Astrocyte (in vitro differentiated cells and primary cell): Measurements from ENCODE around the gene SCN1A. TPM values are rescaled to one million over a fixed set of nuclear protein-coding genes. Genes with fewer than 3 reads are reported as not detected.

Experiments
- DNase-seq: peaks from one replicate; pipeline ENCODE4 v3.0.0-alpha.2; 2010; ENCODE audit warnings: low read depth
- FAIRE-seq: peaks from 2 replicates; lab custom pipeline; 2011; peaks lifted over from hg19 to GRCh38; lab: Jason Lieb, UNC
- H2AFZ ChIP-seq: 2 replicates; pipeline ENCODE4 v1.6.0; 2012; ENCODE audit warnings: low read depth, low read length, inconsistent platforms
- H3K27ac ChIP-seq: 2 replicates; pipeline ENCODE4 v1.5.1; 2011; ENCODE audit warnings: low read depth, low read length, inconsistent platforms
- H3K27me3 ChIP-seq: 2 replicates; pipeline ENCODE4 v1.6.0; 2011; ENCODE audit warnings: low read length, inconsistent platforms; ENCODE audit not compliant: insufficient read depth
- H3K36me3 ChIP-seq: 2 replicates; pipeline ENCODE4 v1.5.1; 2011; ENCODE audit warnings: low read length, inconsistent platforms; ENCODE audit not compliant: insufficient read depth
- H3K4me1 ChIP-seq: 2 replicates; pipeline ENCODE4 v1.5.1; 2011; ENCODE audit warnings: low read length, inconsistent platforms; ENCODE audit not compliant: insufficient read depth
- H3K4me2 ChIP-seq: 2 replicates; pipeline ENCODE4 v1.6.0; 2012; ENCODE audit warnings: low read length, inconsistent platforms
- H3K4me3 ChIP-seq: 2 replicates; pipeline ENCODE4 v1.5.1; 2011; ENCODE audit warnings: low read depth, mild to moderate bottlenecking, low read length, inconsistent platforms; ENCODE audit not compliant: insufficient read depth
- H3K79me2 ChIP-seq: 2 replicates; pipeline ENCODE4 v1.6.0; 2012; ENCODE audit warnings: mild to moderate bottlenecking, low read length, inconsistent platforms; ENCODE audit not compliant: insufficient read depth
- H3K9ac ChIP-seq: 2 replicates; pipeline ENCODE4 v1.6.0; 2012; ENCODE audit warnings: mild to moderate bottlenecking, low read length, inconsistent platforms
- H3K9me3 ChIP-seq: 2 replicates; pipeline ENCODE4 v1.5.1; 2012; ENCODE audit warnings: low read depth, mild to moderate bottlenecking, low read length, inconsistent platforms; ENCODE audit not compliant: insufficient read depth
- H4K20me1 ChIP-seq: 2 replicates; pipeline ENCODE4 v1.6.0; 2012; ENCODE audit warnings: low read length, inconsistent platforms; ENCODE audit not compliant: insufficient read depth
- H3K27ac Mint-ChIP-seq: one replicate; pipeline ENCODE4 v1.8.0; 2021; ENCODE audit warnings: mild to moderate bottlenecking, mixed read lengths; ENCODE audit not compliant: unreplicated experiment
- H3K27me3 Mint-ChIP-seq: one replicate; pipeline ENCODE4 v1.8.0; 2021; ENCODE audit warnings: low read depth, mixed read lengths; ENCODE audit not compliant: unreplicated experiment
- H3K36me3 Mint-ChIP-seq: one replicate; pipeline ENCODE4 v1.8.0; 2021; ENCODE audit warnings: low read depth, mixed read lengths; ENCODE audit not compliant: unreplicated experiment
- H3K4me1 Mint-ChIP-seq: one replicate; pipeline ENCODE4 v1.8.0; 2021; ENCODE audit warnings: low read depth, mixed read lengths; ENCODE audit not compliant: unreplicated experiment
- H3K4me3 Mint-ChIP-seq: one replicate; pipeline ENCODE4 v1.8.0; 2021; ENCODE audit warnings: mild to moderate bottlenecking, moderate library complexity, mixed read lengths; ENCODE audit not compliant: unreplicated experiment
- H3K9me3 Mint-ChIP-seq: one replicate; pipeline ENCODE4 v1.8.0; 2021; ENCODE audit warnings: mild to moderate bottlenecking, mixed read lengths; ENCODE audit not compliant: unreplicated experiment
- CTCF ChIP-seq: IDR thresholded peaks from 2 replicates; pipeline ENCODE4 v1.5.1; 2011; ENCODE audit warnings: low read depth, mild to moderate bottlenecking, inconsistent platforms, low read length, moderate library complexity; ENCODE audit not compliant: insufficient read depth
- EZH2 ChIP-seq: IDR thresholded peaks from 2 replicates; pipeline ENCODE4 v1.6.1; 2012; ENCODE audit warnings: mild to moderate bottlenecking, low read length, inconsistent platforms; ENCODE audit not compliant: insufficient read depth
- total RNA-seq: library from RNA; stranded (reverse); gene quantifications from 2 replicates; pipeline ENCODE4 v1.2.1, GENCODE V29; 2021

Gene SCN1A
- total RNA-seq, 1 donor from 2014 or later = not detected

GRCh38 chr2:165970663-165971062, 157.2 kb downstream of the SCN1A start:
- Mint-ChIP-seq H3K36me3 (no peaks in the 10 kb centered on the region), H3K4me3 (no peak overlapping the region), H3K9me3 (peaks cover 2% of the 10 kb centered on the region), H3K27me3 (no peaks in the 10 kb centered on the region), H3K27ac (no peak overlapping the region), H3K4me1 (no peaks in the 10 kb centered on the region)
- H3K4me3 ChIP-seq = no peak overlapping the region
- no peaks in the 10 kb centered on the region for H3K79me2 ChIP-seq
- H3K27me3 ChIP-seq = no peaks in the 10 kb centered on the region
- no peak for FAIRE-seq
- H3K4me1 ChIP-seq = no peaks in the 10 kb centered on the region
- no peaks in the 10 kb centered on the region for H4K20me1 ChIP-seq
- H3K27ac ChIP-seq = no peak overlapping the region
- no peak for DNase-seq
- H2AFZ ChIP-seq = no peak overlapping the region
- H3K4me2 ChIP-seq = no peak overlapping the region
- H3K9ac ChIP-seq = no peak overlapping the region
- TF ChIP-seq CTCF = no peak
- no peak for TF ChIP-seq EZH2
- no peaks in the 10 kb centered on the region for H3K9me3 ChIP-seq
- no peaks in the 10 kb centered on the region for H3K36me3 ChIP-seq

- Mint-ChIP-seq H3K4me3 (no peak overlapping the region), H3K9me3 (no peaks in the 10 kb centered on the region), H3K27ac (no peak overlapping the region), H3K27me3 (no peaks in the 10 kb centered on the region), H3K36me3 (no peaks in the 10 kb centered on the region), H3K4me1 (no peaks in the 10 kb centered on the region)
- Histone ChIP-seq H4K20me1 (no peaks in the 10 kb centered on the region), H3K9me3 (no peaks in the 10 kb centered on the region), H3K4me2 (no peak overlapping the region), H2AFZ (no peak overlapping the region), H3K9ac (no peak overlapping the region), H3K27ac (no peak overlapping the region), H3K79me2 (no peaks in the 10 kb centered on the region), H3K4me3 (no peak overlapping the region), H3K4me1 (no peaks in the 10 kb centered on the region), H3K36me3 (no peaks in the 10 kb centered on the region), H3K27me3 (no peaks in the 10 kb centered on the region)
- TF ChIP-seq EZH2 = no peak
- no peak for TF ChIP-seq CTCF
- DNase-seq (no peak), FAIRE-seq (no peak)
These were observed 158.6 kb downstream of the SCN1A start for GRCh38 chr2:165969227-165969626.

GRCh38 chr2:165967746-165968145, 160.1 kb downstream of the SCN1A start:
- Histone ChIP-seq H3K36me3 (no peaks in the 10 kb centered on the region), H2AFZ (no peak overlapping the region), H3K27ac (no peak overlapping the region), H3K79me2 (no peaks in the 10 kb centered on the region), H4K20me1 (no peaks in the 10 kb centered on the region), H3K27me3 (no peaks in the 10 kb centered on the region), H3K4me2 (no peak overlapping the region), H3K4me1 (no peaks in the 10 kb centered on the region), H3K9me3 (no peaks in the 10 kb centered on the region), H3K9ac (no peak overlapping the region), H3K4me3 (no peak overlapping the region)
- Mint-ChIP-seq H3K9me3 (no peaks in the 10 kb centered on the region), H3K4me1 (no peaks in the 10 kb centered on the region), H3K27me3 (no peaks in the 10 kb centered on the region), H3K27ac (no peak overlapping the region), H3K36me3 (no peaks in the 10 kb centered on the region), H3K4me3 (no peak overlapping the region)
- no peak for TF ChIP-seq CTCF
- TF ChIP-seq EZH2 = no peak
- FAIRE-seq (no peak), DNase-seq (no peak)
